GM12865 (cell line): ENCODE measurements around the gene RBM43.

Experiments used
- DNase-seq: peaks from one replicate; pipeline ENCODE4 v3.0.0; 2010; ENCODE audit warnings: low read depth
- H3K4me3 ChIP-seq: 2 replicates; pipeline ENCODE4 v1.5.1; 2011; ENCODE audit warnings: mild to moderate bottlenecking, low read depth, low read length, control low read depth
- CTCF ChIP-seq: IDR thresholded peaks from 2 replicates; pipeline ENCODE4 v1.5.1; 2011; ENCODE audit warnings: low read length, control low read depth, low read depth, inconsistent platforms; ENCODE audit not compliant: insufficient read depth; ENCODE audit errors: missing control alignments

Gene RBM43

GRCh38 chr2:151268085-151268484 lies 6.4 kb upstream of the RBM43 start:
- TF ChIP-seq CTCF = no peak
- H3K4me3 ChIP-seq = no peak overlapping the region

GRCh38 chr2:151267537-151267936 lies 5.9 kb upstream of the RBM43 start:
- H3K4me3 ChIP-seq = no peak overlapping the region
- TF ChIP-seq CTCF = no peak
- no peak for DNase-seq

More at GRCh38 chr2:151268085-151268484, 6.4 kb upstream of the RBM43 start:
- DNase-seq = no peak

GRCh38 chr2:151265991-151266390 lies 4.3 kb upstream of the RBM43 start:
- no peak for TF ChIP-seq CTCF
- DNase-seq = no peak
- no peak overlapping the region for H3K4me3 ChIP-seq

DNA sequence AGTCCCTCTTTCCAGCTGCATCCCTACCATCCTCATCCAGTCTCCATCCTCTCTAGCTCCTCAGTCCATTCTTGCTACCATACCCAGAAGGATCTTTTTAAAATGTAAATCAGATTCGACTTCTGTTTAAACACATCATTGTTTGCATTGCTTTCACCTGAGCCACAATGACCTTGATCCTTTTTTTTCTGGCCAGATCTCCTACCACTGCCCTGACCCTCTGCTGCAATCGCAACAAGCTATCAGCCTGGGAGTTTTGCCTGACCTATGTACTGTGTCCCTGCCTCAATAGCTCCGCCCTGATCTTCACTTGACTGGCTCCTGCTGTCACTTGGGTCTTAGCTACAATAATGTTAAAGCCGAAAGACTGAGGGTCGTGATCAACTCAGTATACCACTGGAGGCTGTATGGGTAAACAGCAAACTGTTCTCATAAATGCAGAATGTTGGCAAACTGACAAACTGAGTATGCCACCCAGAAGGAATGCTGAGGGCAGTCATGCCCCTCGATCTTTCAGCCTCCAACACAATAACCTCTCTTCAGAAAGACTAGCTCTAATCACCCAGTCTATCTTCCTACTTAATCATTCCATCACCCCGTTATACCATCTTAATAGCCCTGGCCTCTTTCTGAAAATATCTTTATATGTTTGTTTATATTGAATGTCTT lies 2.6 kb upstream of the RBM43 start:
- DNase-seq = no peak
- no peak for TF ChIP-seq CTCF
- H3K4me3 ChIP-seq = no peak overlapping the region

GRCh38 chr2:151262629-151263028 lies 966 bp upstream of the RBM43 start:
- H3K4me3 ChIP-seq = no peak overlapping the region
- TF ChIP-seq CTCF = no peak
- no peak for DNase-seq

- peak overlapping the region; percentile 85 for H3K4me3 ChIP-seq
These were observed 271 bp upstream of the RBM43 start for GRCh38 chr2:151261977-151262291.

More at GRCh38 chr2:151261977-151262291, 271 bp upstream of the RBM43 start:
- no peak for DNase-seq
- no peak for TF ChIP-seq CTCF
